ENCODE measurements around the gene CIAO3.
"Not testable (repeated sequence)": the region's sequence is repeated elsewhere in the genome, so short reads cannot be mapped to it uniquely, and the experiment has no call there.

The CIAO3 gene

GRCh38 chr16:759110-759910 lies 18.5 kb upstream of the CIAO3 start:
- no peak for DNase-seq

GRCh38 chr16:756428-756827 lies 15.6 kb upstream of the CIAO3 start:
- no peak for DNase-seq

GRCh38 chr16:754656-755055 lies 13.9 kb upstream of the CIAO3 start:
- DNase-seq = no peak

GRCh38 chr16:754121-754607 lies 13.4 kb upstream of the CIAO3 start:
- not testable (repeated sequence) for DNase-seq

- no peak for DNase-seq
Observed at GRCh38 chr16:752007-752312, 11.2 kb upstream of the CIAO3 start.

GRCh38 chr16:751152-752006 lies 10.6 kb upstream of the CIAO3 start:
- DNase-seq = no peak

- no peak for DNase-seq
Observed at GRCh38 chr16:750485-750884, 9.7 kb upstream of the CIAO3 start.

GRCh38 chr16:749010-749409 lies 8.2 kb upstream of the CIAO3 start:
- no peak for DNase-seq

- no peak for DNase-seq
Observed at GRCh38 chr16:747978-748746, 7.4 kb upstream of the CIAO3 start.

GRCh38 chr16:746637-747036 lies 5.8 kb upstream of the CIAO3 start:
- no peak for DNase-seq

GRCh38 chr16:745739-746138 lies 4.9 kb upstream of the CIAO3 start:
- DNase-seq = peak; percentile 6

GRCh38 chr16:743794-744500 lies 3.1 kb upstream of the CIAO3 start:
- DNase-seq = no peak

- not testable (repeated sequence) for DNase-seq
Observed at GRCh38 chr16:742894-743293, 2.1 kb upstream of the CIAO3 start.

GRCh38 chr16:741986-742629 lies 1.3 kb upstream of the CIAO3 start:
- DNase-seq = no peak

- DNase-seq = no peak
Observed at GRCh38 chr16:740459-740763, 386 bp downstream of the CIAO3 start.

- no peak for DNase-seq
Observed at GRCh38 chr16:739560-740458, 988 bp downstream of the CIAO3 start.

- no peak for DNase-seq
Observed at GRCh38 chr16:736936-737481, 3.8 kb downstream of the CIAO3 start.

GRCh38 chr16:735982-736453 lies 4.8 kb downstream of the CIAO3 start:
- DNase-seq = no peak

- DNase-seq = no peak
Observed at GRCh38 chr16:734981-735881, 5.6 kb downstream of the CIAO3 start.
